HG03064 (cell line): ENCODE measurements around the gene TIMM17A.
"Not testable (repeated sequence)": the region's sequence is repeated elsewhere in the genome, so short reads cannot be mapped to it uniquely, and the experiment has no call there.

Source experiments
- ATAC-seq: cut with Tn5 transposase; IDR thresholded peaks from one replicate; pipeline ENCODE4 v1.9.1; 2021; ENCODE audit warnings: low read depth; ENCODE audit not compliant: unreplicated experiment

The TIMM17A gene

DNA sequence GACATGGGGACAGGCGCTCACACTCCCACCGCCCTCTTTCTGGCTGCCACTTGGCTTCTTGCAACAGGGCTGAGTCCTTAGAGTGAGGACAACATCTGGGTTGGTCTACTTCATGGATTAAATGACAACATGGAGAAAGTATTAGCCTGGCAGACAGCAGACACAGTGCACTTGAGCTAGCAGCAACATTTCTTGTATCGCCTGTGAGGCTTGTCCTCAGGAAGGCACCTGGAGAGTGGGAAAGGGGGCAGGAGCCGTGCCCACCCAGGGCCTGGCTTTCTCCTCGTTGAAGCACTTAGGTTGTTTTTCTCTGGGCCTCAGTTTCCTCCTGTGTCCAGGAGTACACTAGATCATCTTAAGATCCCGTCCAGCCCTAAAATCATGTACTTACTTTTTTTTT, 58.8 kb downstream of the TIMM17A start:
- ATAC-seq = no peak

DNA sequence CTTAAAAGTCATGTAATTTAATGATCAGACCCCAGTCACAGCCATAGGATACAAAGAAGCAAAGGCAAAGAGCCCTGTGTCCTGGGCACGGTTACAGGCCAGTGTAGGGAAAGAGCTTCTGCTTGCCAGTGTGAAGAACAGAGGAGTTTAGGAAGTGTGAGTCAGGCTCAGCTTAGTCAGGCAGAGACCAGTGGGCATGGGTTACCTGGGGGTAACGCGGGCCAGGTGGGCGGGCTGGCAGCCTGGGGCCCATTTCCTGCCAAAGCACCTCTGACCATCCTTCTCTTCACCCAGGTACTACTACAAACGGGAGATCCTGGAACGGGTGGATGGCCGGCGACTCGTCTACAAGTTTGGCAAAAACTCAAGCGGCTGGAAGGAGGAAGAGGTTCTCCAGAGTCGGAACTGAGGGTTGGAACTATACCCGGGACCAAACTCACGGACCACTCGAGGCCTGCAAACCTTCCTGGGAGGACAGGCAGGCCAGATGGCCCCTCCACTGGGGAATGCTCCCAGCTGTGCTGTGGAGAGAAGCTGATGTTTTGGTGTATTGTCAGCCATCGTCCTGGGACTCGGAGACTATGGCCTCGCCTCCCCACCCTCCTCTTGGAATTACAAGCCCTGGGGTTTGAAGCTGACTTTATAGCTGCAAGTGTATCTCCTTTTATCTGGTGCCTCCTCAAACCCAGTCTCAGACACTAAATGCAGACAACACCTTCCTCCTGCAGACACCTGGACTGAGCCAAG, 59.8 kb downstream of the TIMM17A start:
- no peak for ATAC-seq

DNA sequence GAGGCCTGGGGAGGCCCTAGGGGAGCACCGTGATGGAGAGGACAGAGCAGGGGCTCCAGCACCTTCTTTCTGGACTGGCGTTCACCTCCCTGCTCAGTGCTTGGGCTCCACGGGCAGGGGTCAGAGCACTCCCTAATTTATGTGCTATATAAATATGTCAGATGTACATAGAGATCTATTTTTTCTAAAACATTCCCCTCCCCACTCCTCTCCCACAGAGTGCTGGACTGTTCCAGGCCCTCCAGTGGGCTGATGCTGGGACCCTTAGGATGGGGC, 60.3 kb downstream of the TIMM17A start:
- ATAC-seq = no peak

DNA sequence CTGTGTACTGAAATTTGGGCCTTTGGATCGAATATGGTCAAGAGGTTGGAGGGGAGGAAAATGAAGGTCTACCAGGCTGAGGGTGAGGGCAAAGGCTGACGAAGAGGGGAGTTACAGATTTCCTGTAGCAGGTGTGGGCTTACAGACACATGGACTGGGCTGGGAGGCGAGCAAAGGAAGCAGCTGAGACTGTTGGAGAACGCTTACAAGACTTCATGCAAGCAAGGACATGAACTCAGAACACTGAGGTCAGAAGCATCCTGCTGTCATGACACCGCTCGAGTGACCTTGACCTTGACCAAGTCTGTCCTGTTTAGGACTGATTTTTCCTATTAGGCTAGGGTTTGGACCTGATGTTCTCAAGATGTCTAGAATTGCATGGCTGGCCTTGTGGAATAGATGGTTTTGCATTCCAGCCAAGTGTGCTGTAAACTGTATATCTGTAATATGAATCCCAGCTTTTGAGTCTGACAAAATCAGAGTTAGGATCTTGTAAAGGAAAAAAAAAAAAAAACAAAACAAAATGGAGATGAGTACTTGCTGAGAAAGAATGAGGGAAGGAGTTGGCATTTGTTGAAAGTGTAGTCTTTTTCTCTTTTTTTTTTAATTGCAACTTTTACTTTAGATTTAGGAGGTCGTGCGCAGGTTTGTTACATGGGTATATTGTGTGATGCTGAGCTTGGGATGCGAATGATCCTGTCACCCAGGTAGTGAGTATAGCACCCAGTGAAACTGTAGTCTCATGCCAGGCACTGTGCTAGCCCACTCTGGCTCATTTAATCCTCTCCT, 60.9 kb downstream of the TIMM17A start:
- ATAC-seq = no peak

DNA sequence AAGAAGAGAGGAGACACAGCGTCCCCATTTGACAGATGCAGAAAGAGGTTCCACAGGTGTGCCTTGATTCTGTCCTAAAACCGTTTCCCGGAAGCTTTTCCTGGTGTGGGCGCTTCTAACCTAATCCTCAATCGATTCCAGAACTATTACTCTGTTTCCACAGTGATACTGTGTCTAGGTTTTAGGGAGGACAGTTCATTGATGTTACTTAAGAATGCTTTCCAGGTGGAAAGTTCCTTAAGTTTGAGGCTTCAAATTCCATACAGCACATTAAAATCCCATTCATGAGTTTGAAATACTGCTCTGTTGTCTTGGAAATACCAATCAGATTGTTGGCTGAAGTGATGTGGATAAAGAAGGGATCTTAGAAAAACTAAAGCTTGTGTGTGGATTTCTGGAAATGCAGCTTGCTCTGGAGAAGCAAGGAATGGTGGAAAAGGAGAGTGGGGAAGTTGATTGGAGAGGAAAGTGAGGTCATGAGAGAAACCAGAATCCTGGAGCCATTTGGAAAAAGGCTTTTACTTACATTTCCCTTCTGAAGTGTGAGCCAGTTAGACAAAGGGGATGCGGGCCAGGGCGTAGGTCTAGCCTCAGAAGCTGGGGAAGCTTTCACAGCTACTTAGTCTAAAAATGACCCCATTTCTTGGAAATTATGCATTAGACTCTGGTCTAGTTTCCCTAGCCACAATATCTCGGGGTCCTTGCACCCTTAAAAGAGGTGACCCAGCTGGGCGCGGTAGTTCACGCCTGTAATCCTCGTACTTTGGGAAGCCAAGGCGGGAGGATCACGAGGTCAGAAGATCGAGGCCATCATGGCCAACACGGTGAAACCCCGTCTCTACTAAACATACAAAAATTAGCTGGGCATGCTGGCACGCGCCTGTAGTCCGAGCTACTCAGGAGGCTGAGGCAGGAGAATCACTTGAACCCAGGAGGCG, 61.8 kb downstream of the TIMM17A start:
- no peak for ATAC-seq

DNA sequence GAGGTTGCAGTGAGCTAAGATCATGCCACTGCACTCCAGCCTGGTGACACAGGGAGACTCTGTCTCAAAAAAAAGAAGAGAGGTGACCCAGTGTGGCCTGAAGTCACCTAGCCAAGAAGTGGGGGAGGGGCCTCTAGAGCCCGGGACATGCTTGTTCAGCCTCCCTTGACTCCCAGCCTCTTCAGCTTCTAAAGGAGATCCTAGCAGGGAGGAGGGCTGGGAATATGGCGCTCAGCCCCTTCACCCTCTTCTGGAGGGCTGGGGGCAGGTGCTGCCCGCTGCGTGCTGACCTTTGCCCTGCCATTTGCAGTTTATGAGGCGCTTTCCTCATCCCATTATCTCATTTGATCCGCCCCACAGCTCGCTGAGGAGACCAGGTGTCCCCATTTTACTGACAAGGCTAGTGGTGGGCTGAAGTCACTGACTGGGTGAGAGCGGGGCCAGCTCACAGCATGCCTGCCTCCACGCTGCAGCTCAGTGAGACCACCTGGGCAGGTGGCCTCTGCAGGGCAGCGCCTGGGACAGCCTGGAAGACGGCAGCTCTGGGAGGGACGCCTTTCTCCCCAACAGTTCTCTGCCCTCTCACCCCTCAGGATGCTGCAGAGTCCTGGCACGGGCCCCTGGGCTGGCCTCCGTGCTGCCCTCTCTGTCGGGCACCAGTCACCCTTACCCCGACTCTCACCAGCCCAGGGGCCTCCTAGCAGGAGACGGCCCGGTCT, 62.6 kb downstream of the TIMM17A start:
- ATAC-seq = no peak

DNA sequence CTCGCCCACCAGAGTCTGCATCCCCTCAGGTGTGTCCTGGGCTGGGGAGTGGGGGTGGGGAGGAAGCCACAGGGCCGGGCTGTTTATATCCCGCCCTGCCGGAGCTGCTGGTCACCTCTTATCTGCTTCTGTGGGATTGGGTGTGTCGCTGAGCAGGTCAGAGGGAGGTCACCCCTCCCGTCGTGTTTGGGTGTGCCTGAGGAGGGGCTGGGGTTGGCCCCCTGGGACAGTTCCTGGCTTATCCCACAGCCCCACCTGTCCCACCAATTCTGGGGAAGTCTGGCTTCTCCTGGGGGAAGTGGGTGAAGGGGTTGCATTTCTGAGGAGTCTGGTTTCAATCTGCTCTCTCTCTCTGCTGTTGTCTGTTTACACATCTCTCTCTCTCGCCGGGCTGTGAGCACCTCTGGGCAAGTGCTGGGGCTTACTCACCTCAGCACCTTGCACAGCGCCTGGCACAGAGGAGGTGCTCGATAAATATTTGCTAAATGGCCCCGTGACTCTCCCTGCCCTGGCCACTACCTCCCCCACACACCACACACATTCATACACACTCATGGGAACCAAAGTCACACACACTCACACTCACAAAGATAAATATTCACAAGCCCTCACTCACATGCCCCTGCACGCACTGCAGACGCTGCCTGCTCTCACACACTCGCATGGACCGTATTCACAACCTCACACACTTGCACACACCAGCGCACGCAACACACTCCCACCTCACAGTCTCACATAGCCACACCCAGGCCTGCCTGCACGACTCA, 63.3 kb downstream of the TIMM17A start:
- ATAC-seq = no peak

DNA sequence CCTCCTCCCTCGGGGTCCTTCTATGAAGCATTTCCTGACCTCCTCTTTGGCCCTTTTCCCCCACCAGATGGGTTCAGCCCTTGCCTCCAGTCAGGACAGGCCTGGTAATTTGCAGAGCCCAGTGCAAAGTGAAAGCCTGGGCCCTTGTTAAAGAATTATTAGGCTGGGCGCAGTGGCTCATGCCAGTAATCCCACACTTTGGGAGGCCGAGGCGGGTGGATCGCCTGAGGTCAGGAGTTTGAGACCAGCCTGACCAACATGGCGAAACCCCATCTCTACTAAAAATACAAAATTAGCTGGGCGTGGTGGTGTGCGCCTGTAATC, 63.9 kb downstream of the TIMM17A start:
- not testable (repeated sequence) for ATAC-seq
